Ovary (tissue), 9 donors: ENCODE data around the gene GRIN1. TPM values are rescaled to one million over a fixed set of nuclear protein-coding genes. Genes with fewer than 3 reads are reported as not detected.

Source experiments
- DNase-seq, 5 donors: peaks; one replicate each; pipeline ENCODE4 v3.0.0-alpha.2; 2019 to 2020
- H3K27ac ChIP-seq, 2 donors: fragments of 200-600 bp; one replicate each; pipeline versions ENCODE4 v1.5.1 to v1.8.0; 2019 to 2022
- H3K27me3 ChIP-seq: fragments of 200-600 bp; one replicate; pipeline ENCODE4 v1.8.0; 2022
- H3K36me3 ChIP-seq: fragments of 200-600 bp; sonication (generic); one replicate; pipeline ENCODE4 v1.5.1; 2019
- H3K4me1 ChIP-seq: one replicate; pipeline ENCODE4 v1.8.1; 2013; ENCODE audit warnings: mild to moderate bottlenecking, moderate library complexity; ENCODE audit not compliant: insufficient read depth
- H3K4me3 ChIP-seq: fragments of 200-600 bp; sonication (generic); one replicate; pipeline ENCODE4 v1.5.1; 2017
- H3K9me3 ChIP-seq, 2 donors: fragments of 200-600 bp in 1 of 2; sonication (generic) in 1 of 2; one replicate each; pipeline versions ENCODE4 v1.5.1 to v1.8.1; 2013 to 2019; ENCODE audit warnings: mild to moderate bottlenecking in 1 of 2, moderate library complexity in 1 of 2
- CTCF ChIP-seq, 3 donors: fragments of 450-650 bp in 2 of 3; fragments of 200-600 bp in 1 of 3; IDR thresholded peaks; one replicate each; pipeline versions ENCODE4 v1.5.1 to v1.8.0; 2016 to 2022; ENCODE audit warnings: antibody characterized with exemption in 3 of 3, mild to moderate bottlenecking in 1 of 3
- EP300 ChIP-seq: sonication (generic); formaldehyde crosslinking; IDR thresholded peaks from one replicate; pipeline ENCODE4 v1.6.1; 2017; ENCODE audit warnings: antibody characterized with exemption
- POLR2A ChIP-seq: fragments of 450-650 bp; IDR thresholded peaks from one replicate; pipeline ENCODE4 v1.6.1; 2017; ENCODE audit warnings: antibody characterized with exemption, mild to moderate bottlenecking, moderate library complexity
- WGBS, 3 donors: extraction: QIAGEN DNeasy Blood & Tissue Kit in 1 of 3; methylation state at CpG; one replicate each; pipeline versions ENCODE4 v1.1.5 to v1.1.7; 2013 to 2017; 5-methylcytosine and 5-hydroxymethylcytosine counted together
- intact Hi-C, 4 donors: fragments of 100-400 bp; cut with DNase I; formaldehyde crosslinking; loops; one replicate each; pipeline versions ENCODE4 v1.11.0 to v1.15.1; 2022 to 2023
- polyA plus RNA-seq, 2 donors: library from polyadenylated mRNA; stranded (reverse); fragments of 200-250 nt in 1 of 2; fragments of 350-450 nt in 1 of 2; fragmentation: Illumina TruSeq in 1 of 2; extraction: RNeasy Lipid Tissue Mini Kit (QIAGEN cat#74804) in 1 of 2; gene quantifications; one replicate each; pipeline ENCODE4 v1.2.3, GENCODE V29; 2013 to 2014
- total RNA-seq, 7 donors: library from RNA; depleted of rRNA in 2 of 7; stranded (reverse); fragments of >200 nt in 2 of 7; fragmentation: NEBNext Ultra II Directional in 3 of 7; extraction: Animal tissue kit (Norgen Biotek cat#: 25700) in 3 of 7; gene quantifications; one replicate each; pipeline versions ENCODE4 v1.1.0 to v1.2.4, GENCODE V29; 2016 to 2023
- donor health status: DM: no; HTN: no; CAD: no; lungs with moderate emphysema.
- donor health status: DM: no; HTN: no; CAD: no.
- donor health status: Bipolar disorder and iron deficiency.
- donor health status: DM: yes; HTN: yes; CAD: no.
- donor health status: DM: no; HTN: no; CAD: no.
- donor health status: DM: yes; HTN: yes; CAD: no.

GRIN1 gene
- total and polyA plus RNA-seq, 9 donors, result 0.15 TPM; not detected in 8

- DNase-seq, result no peak
- TF ChIP-seq POLR2A, result no peak
- no peak for TF ChIP-seq EP300
- no peak for TF ChIP-seq CTCF (IDR thresholded peaks at IDR 0.05)
- Histone ChIP-seq H3K9me3 (no peaks in the 10 kb centered on the region), H3K27ac (no peak overlapping the region), H3K27me3 (no peaks in the 10 kb centered on the region), H3K4me1 (no peaks in the 10 kb centered on the region), H3K4me3 (no peak overlapping the region), H3K36me3 (no peaks in the 10 kb centered on the region)
- 42 to 66% (median 51%) methylated on average over 20 of the region's 20 CpGs for WGBS, 3 donors
- intact Hi-C loops, result no loop called here
Measured at GRCh38 chr9:137149942-137150616, 11.1 kb downstream of the GRIN1 start.

- Histone ChIP-seq H3K27me3 (no peaks in the 10 kb centered on the region), H3K4me1 (no peaks in the 10 kb centered on the region), H3K36me3 (no peaks in the 10 kb centered on the region), H3K27ac (no peak overlapping the region), H3K9me3 (no peaks in the 10 kb centered on the region), H3K4me3 (no peak overlapping the region)
- no peak for DNase-seq
- 16 to 50% (median 20%) methylated on average over 34 of the region's 34 CpGs for WGBS, 3 donors
- intact Hi-C loops, result no loop called here
- TF ChIP-seq CTCF (IDR thresholded peaks at IDR 0.05) (no peak), POLR2A (no peak), EP300 (no peak)
Measured at GRCh38 chr9:137150617-137151457, 11.9 kb downstream of the GRIN1 start.

GRCh38 chr9:137152844-137153405 lies 14.0 kb downstream of the GRIN1 start:
- no peaks in the 10 kb centered on the region for H3K9me3 ChIP-seq
- no peak for DNase-seq
- H3K36me3 ChIP-seq, result no peaks in the 10 kb centered on the region
- H3K27me3 ChIP-seq, result no peaks in the 10 kb centered on the region
- TF ChIP-seq CTCF (IDR thresholded peaks at IDR 0.05), result no peak
- TF ChIP-seq EP300, result no peak
- no peak for TF ChIP-seq POLR2A
- peaks cover 4% of the 10 kb centered on the region for H3K4me1 ChIP-seq
- no peak overlapping the region for H3K27ac ChIP-seq
- 88 to 91% (median 90%) methylated on average over 7 of the region's 7 CpGs for WGBS, 3 donors
- intact Hi-C loops, result no loop called here
- no peak overlapping the region for H3K4me3 ChIP-seq

GRCh38 chr9:137156567-137157375 lies 17.8 kb downstream of the GRIN1 start:
- no peaks in the 10 kb centered on the region for H3K9me3 ChIP-seq
- no peak overlapping the region for H3K27ac ChIP-seq
- DNase-seq, result no peak
- TF ChIP-seq CTCF (IDR thresholded peaks at IDR 0.05) (no peak), EP300 (no peak), POLR2A (no peak)
- peaks cover 4% of the 10 kb centered on the region for H3K4me1 ChIP-seq
- H3K4me3 ChIP-seq, result no peak overlapping the region
- intact Hi-C loops, result no loop called here
- H3K36me3 ChIP-seq, result no peaks in the 10 kb centered on the region
- WGBS, 3 donors, result 1 to 2% (median 2%) methylated on average over 51 to 65 of the region's 65 CpGs
- H3K27me3 ChIP-seq, result no peaks in the 10 kb centered on the region
